IPS-15b (cell line): Measurements from ENCODE around the gene DEGS1.

Source experiments
- H3K27me3 ChIP-seq: one replicate; pipeline ENCODE4 v1.6.1; 2013; ENCODE audit warnings: low read length; ENCODE audit not compliant: control insufficient read depth, insufficient read depth
- H3K36me3 ChIP-seq: one replicate; pipeline ENCODE4 v1.6.1; 2013; ENCODE audit warnings: low read length; ENCODE audit not compliant: control insufficient read depth, insufficient read depth
- H3K4me1 ChIP-seq: one replicate; pipeline ENCODE4 v1.6.1; 2013; ENCODE audit warnings: mild to moderate bottlenecking, low read length; ENCODE audit not compliant: control insufficient read depth, insufficient read depth
- H3K4me3 ChIP-seq: one replicate; pipeline ENCODE4 v1.5.1; 2013; ENCODE audit warnings: low read depth, low read length
- H3K9ac ChIP-seq: one replicate; pipeline ENCODE4 v1.6.1; 2013; ENCODE audit warnings: low read depth, mild to moderate bottlenecking, low read length
- H3K9me3 ChIP-seq: one replicate; pipeline ENCODE4 v1.6.1; 2013; ENCODE audit warnings: mild to moderate bottlenecking, low read length; ENCODE audit not compliant: control insufficient read depth, insufficient read depth

DEGS1 gene

GRCh38 chr1:224168859-224169380 is 14.1 kb upstream of the DEGS1 start:
- H3K4me1 ChIP-seq: peaks cover 12% of the 10 kb centered on the region
- H3K4me3 ChIP-seq: no peak overlapping the region
- H3K9ac ChIP-seq: no peak overlapping the region

GRCh38 chr1:224169718-224170270 is 13.2 kb upstream of the DEGS1 start:
- no peaks in the 10 kb centered on the region for H3K9me3 ChIP-seq
- H3K36me3 ChIP-seq: no peaks in the 10 kb centered on the region
- H3K27me3 ChIP-seq: no peaks in the 10 kb centered on the region
- H3K4me3 ChIP-seq: no peak overlapping the region
- H3K4me1 ChIP-seq: peaks cover 7% of the 10 kb centered on the region
- no peak overlapping the region for H3K9ac ChIP-seq

More at GRCh38 chr1:224168859-224169380, 14.1 kb upstream of the DEGS1 start:
- Histone ChIP-seq H3K27me3 (no peaks in the 10 kb centered on the region), H3K36me3 (no peaks in the 10 kb centered on the region), H3K9me3 (no peaks in the 10 kb centered on the region)

DNA sequence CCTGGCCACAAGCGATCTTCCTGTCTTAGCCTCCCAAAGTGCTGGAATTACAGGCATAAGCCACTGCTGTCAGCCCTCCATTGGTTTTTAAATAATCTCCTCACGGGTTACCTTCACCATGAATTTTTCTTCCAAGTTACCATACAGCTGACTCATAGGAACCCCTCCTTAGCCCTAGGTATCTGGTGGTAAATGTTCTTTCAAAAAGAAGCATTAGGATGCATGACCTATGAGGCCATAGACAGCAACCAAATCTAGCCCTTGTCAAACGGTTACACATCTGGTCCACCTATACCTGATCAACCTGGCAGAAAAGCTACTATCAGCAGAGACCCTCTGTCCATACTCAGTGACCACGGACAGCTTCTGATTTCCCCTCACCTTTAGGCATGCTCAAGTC is 12.7 kb upstream of the DEGS1 start:
- Histone ChIP-seq H3K4me3 (no peak overlapping the region), H3K4me1 (peaks cover 7% of the 10 kb centered on the region), H3K36me3 (no peaks in the 10 kb centered on the region), H3K9me3 (no peaks in the 10 kb centered on the region), H3K9ac (no peak overlapping the region), H3K27me3 (no peaks in the 10 kb centered on the region)

DNA sequence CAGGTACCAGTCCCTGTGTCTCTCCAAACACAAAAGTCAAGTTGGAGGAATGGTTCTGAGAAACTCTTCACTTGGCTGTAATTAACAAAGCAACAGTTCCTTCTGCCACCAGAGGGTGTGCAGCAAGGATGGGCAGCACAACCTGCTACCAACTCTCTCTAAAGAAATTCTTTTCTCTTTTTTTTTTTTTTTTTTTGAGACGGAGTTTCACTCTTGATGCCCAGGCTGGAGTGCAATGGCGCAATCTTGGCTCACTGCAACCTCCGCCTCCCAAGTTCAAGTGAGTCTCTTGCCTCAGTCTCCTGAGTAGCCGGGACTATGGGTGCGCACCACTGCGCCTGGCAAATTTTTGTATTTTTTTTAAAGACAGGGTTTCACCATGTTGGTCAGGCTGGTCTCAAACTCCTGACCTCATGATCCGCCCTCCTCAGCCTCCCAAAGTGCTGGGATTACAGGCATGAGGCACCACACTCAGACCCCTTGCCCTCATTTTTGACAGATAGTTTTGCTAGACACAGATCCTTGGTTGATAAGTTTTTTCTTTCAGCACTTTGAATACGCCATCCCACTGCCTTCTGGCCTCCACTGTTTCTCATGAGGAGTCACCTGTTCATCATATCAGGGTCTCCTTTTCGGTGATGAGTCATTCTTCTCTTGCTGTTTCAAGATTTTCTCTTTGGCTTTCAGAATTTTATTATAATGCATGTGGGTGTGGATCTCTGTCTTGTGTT is 12.1 kb upstream of the DEGS1 start:
- no peak overlapping the region for H3K4me3 ChIP-seq
- H3K4me1 ChIP-seq: peaks cover 7% of the 10 kb centered on the region
- no peak overlapping the region for H3K9ac ChIP-seq
- no peaks in the 10 kb centered on the region for H3K9me3 ChIP-seq
- no peaks in the 10 kb centered on the region for H3K27me3 ChIP-seq
- H3K36me3 ChIP-seq: no peaks in the 10 kb centered on the region

GRCh38 chr1:224172229-224172628 is 10.8 kb upstream of the DEGS1 start:
- H3K9me3 ChIP-seq: no peaks in the 10 kb centered on the region
- H3K9ac ChIP-seq: no peak overlapping the region
- no peak overlapping the region for H3K4me3 ChIP-seq
- no peaks in the 10 kb centered on the region for H3K27me3 ChIP-seq
- H3K36me3 ChIP-seq: no peaks in the 10 kb centered on the region
- H3K4me1 ChIP-seq: peaks cover 7% of the 10 kb centered on the region

DNA sequence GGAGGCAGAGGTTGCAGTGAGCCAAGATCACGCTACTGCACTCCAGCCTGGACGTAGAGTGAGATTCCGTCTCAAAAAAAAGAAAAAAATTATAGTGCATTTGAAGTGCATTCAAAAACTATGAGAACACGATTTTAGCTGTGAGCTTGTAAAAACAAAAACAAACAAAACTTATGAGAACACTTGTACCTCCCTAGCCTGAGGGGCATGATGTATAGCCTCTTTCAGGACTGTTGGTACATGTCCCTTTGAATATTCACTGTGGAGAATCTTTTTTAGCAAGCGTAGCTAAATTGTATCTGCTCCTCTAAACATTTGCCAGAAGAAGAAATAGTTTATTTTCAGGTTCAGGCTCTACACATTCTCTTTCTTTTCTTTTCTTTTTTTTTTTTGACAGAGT is 9.5 kb upstream of the DEGS1 start:
- no peaks in the 10 kb centered on the region for H3K36me3 ChIP-seq
- no peaks in the 10 kb centered on the region for H3K9me3 ChIP-seq
- H3K9ac ChIP-seq: no peak overlapping the region
- peaks cover 7% of the 10 kb centered on the region for H3K4me1 ChIP-seq
- H3K27me3 ChIP-seq: no peaks in the 10 kb centered on the region
- no peak overlapping the region for H3K4me3 ChIP-seq

GRCh38 chr1:224175617-224176016 is 7.4 kb upstream of the DEGS1 start:
- no peaks in the 10 kb centered on the region for H3K36me3 ChIP-seq
- H3K27me3 ChIP-seq: no peaks in the 10 kb centered on the region
- H3K4me3 ChIP-seq: no peak overlapping the region
- no peak overlapping the region for H3K9ac ChIP-seq
- no peaks in the 10 kb centered on the region for H3K9me3 ChIP-seq
- H3K4me1 ChIP-seq: no peaks in the 10 kb centered on the region

DNA sequence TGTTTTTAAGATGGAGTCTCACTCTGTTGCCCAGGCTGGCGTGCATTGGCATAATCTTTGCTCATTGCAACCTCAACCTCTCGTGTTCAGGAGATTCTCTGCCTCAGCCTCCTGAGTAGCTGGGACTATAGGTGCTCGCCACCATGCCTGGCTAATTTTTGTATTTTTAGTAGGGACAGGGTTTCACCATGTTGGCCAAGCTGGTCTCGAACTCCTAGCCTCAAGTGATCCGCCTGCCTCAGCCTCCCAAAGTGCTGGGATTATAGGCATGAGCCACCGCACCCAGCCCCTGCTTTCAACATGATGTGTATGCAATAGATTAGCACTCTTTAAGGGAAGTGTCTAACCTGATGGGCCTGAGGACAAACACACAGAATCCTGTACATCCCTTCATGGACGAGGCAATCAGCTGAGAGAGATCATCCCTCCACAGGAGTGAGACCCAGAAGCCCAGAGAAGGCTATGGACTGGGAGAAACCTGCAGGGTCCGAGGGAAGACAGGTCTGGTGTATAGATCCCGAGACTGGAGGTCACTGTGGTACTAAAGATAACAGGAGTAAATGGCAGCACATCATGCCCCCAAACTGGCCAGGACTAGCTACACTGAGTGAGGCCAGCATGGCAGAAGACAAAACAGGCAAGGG is 5.6 kb upstream of the DEGS1 start:
- Histone ChIP-seq H3K9ac (no peak overlapping the region), H3K27me3 (no peaks in the 10 kb centered on the region), H3K4me1 (no peaks in the 10 kb centered on the region), H3K4me3 (no peak overlapping the region), H3K9me3 (no peaks in the 10 kb centered on the region), H3K36me3 (no peaks in the 10 kb centered on the region)

DNA sequence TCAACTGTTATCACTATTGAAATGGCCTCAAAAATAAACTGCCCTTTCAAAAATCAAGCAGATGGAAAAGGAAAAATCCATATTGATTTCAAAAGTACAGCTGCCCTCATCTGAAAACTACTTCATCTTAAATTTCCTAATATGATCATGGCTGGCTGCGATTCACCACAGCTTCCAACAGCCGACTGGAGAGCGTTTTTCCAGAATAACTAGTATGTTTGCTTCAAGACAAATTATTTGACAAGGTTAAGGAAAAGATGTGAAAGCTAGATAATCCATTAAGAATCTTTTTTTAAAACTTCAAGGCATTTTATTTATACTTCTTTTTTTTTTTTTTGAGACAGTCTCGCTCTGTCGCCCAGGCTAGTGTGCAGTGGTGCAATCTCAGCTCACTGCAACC is 4.1 kb upstream of the DEGS1 start:
- Histone ChIP-seq H3K27me3 (no peaks in the 10 kb centered on the region), H3K9me3 (no peaks in the 10 kb centered on the region), H3K4me3 (no peak overlapping the region), H3K4me1 (no peaks in the 10 kb centered on the region), H3K9ac (no peak overlapping the region), H3K36me3 (no peaks in the 10 kb centered on the region)

DNA sequence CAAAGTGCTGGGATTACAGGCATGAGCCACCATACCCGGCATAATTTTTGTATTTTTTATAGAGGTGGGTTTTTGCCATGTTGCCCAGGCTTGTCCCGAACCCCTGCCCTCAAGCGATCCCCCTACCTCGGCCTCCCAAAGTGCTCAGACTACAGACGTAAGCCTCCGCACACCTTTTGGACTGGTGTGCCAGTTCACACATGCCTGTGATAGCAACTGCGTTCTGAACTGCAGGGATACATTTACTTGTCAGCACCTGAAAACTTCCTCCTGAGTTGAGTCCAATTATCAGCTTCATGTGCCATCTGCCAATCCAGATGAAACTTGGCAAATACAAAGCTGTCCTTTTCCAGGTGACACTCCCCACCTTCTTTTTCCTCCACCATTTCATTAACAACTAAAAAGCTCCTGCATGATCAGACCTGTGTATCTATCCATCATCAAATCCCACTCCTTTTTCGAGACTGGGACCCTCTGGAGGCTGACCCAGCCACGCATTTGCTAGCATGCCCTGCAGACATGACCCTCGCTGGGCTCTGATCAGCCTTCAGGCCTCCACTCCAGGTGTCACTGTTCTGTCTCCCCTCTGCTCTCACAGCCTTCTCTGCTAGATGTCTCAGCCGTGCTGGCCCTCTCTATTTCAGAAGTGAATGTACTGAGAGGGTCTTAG is 2.1 kb upstream of the DEGS1 start:
- no peak overlapping the region for H3K4me3 ChIP-seq
- H3K4me1 ChIP-seq: peaks cover 3% of the 10 kb centered on the region
- no peak overlapping the region for H3K9ac ChIP-seq
- H3K9me3 ChIP-seq: no peaks in the 10 kb centered on the region
- no peaks in the 10 kb centered on the region for H3K27me3 ChIP-seq
- H3K36me3 ChIP-seq: peaks cover 6% of the 10 kb centered on the region

GRCh38 chr1:224181453-224181810 is 1.6 kb upstream of the DEGS1 start:
- peaks cover 3% of the 10 kb centered on the region for H3K4me1 ChIP-seq

More at GRCh38 chr1:224181453-224181810, 1.6 kb upstream of the DEGS1 start:
- H3K4me3 ChIP-seq: no peak overlapping the region
- no peaks in the 10 kb centered on the region for H3K27me3 ChIP-seq
- H3K9me3 ChIP-seq: no peaks in the 10 kb centered on the region
- no peak overlapping the region for H3K9ac ChIP-seq
- peaks cover 7% of the 10 kb centered on the region for H3K36me3 ChIP-seq
